GM18498 (cell line): ENCODE measurements around the gene DGKG.
A peak's percentile ranks its signal among the peaks of the same experiment; 100 is the strongest.

ENCODE experiments used
- ATAC-seq: cut with Tn5 transposase; IDR thresholded peaks from one replicate; pipeline ENCODE4 v1.9.1; 2021; ENCODE audit warnings: mild to moderate bottlenecking, moderate library complexity; ENCODE audit not compliant: unreplicated experiment

DGKG gene

GRCh38 chr3:186246941-186247340, 115.1 kb downstream of the DGKG start:
- no peak for ATAC-seq

GRCh38 chr3:186244016-186244415, 118.0 kb downstream of the DGKG start:
- no peak for ATAC-seq

- ATAC-seq = peak; percentile 75
Measured at GRCh38 chr3:186241910-186242821, 119.9 kb downstream of the DGKG start.

- ATAC-seq = no peak
Measured at GRCh38 chr3:186239321-186239720, 122.7 kb downstream of the DGKG start.

GRCh38 chr3:186237915-186238314, 124.1 kb downstream of the DGKG start:
- no peak for ATAC-seq

- ATAC-seq = no peak
Measured at GRCh38 chr3:186236357-186237020, 125.5 kb downstream of the DGKG start.

GRCh38 chr3:186235554-186235953, 126.5 kb downstream of the DGKG start:
- peak; percentile 84 for ATAC-seq

- ATAC-seq = no peak
Measured at GRCh38 chr3:186234152-186234551, 127.9 kb downstream of the DGKG start.

GRCh38 chr3:186226482-186226881, 135.6 kb downstream of the DGKG start:
- no peak for ATAC-seq

- no peak for ATAC-seq
Measured at GRCh38 chr3:186225603-186226002, 136.4 kb downstream of the DGKG start.

- ATAC-seq = no peak
Measured at GRCh38 chr3:186224041-186224610, 137.9 kb downstream of the DGKG start.

GRCh38 chr3:186223476-186223875, 138.6 kb downstream of the DGKG start:
- no peak for ATAC-seq

- ATAC-seq = no peak
Measured at GRCh38 chr3:186221760-186222378, 140.2 kb downstream of the DGKG start.

- ATAC-seq = no peak
Measured at GRCh38 chr3:186220911-186221645, 141.0 kb downstream of the DGKG start.

- ATAC-seq = no peak
Measured at GRCh38 chr3:186220365-186220764, 141.7 kb downstream of the DGKG start.

GRCh38 chr3:186219211-186219638, 142.8 kb downstream of the DGKG start:
- ATAC-seq = no peak

GRCh38 chr3:186218421-186218820, 143.6 kb downstream of the DGKG start:
- ATAC-seq = no peak

GRCh38 chr3:186217820-186218164, 144.2 kb downstream of the DGKG start:
- ATAC-seq = peak; percentile 92

GRCh38 chr3:186216900-186217819, 144.9 kb downstream of the DGKG start:
- ATAC-seq = no peak

- ATAC-seq = no peak
Measured at GRCh38 chr3:186214670-186215069, 147.4 kb downstream of the DGKG start.
